ENCODE results near the gene LPIN2.

LPIN2 gene

GRCh38 chr18:3048820-3049349, 35.9 kb upstream of the LPIN2 start:
- Histone ChIP-seq H3K79me1 (replicated peaks; ENCODE audit: low read length, poor library complexity, severe bottlenecking) (no peaks in the 10 kb centered on the region), H2BK5ac (ENCODE audit: low read depth, low read length, poor library complexity, severe bottlenecking) (no peak overlapping the region), H3K9ac (ENCODE audit: low read length) (no peak overlapping the region), H3K4me3 (ENCODE audit: insufficient read depth in 1 of 2, low read depth in 1 of 2, low read length in 2 of 2) (no peak overlapping the region), H2AK5ac (ENCODE audit: low read length, severe bottlenecking) (no peak overlapping the region), H3K14ac (ENCODE audit: low read length in 2 of 2) (no peak overlapping the region), H2BK120ac (ENCODE audit: low read depth, low read length) (no peak overlapping the region), H3K4me2 (ENCODE audit: low read length, poor library complexity, severe bottlenecking) (no peak overlapping the region), H2AFZ (ENCODE audit: low read depth, low read length) (no peak overlapping the region), H3K4ac (ENCODE audit: low read depth in 1 of 2, low read length in 2 of 2) (no peak overlapping the region), H3K4me1 (ENCODE audit: control insufficient read depth, insufficient read depth, low read depth, low read length) (no peaks in the 10 kb centered on the region), H3K27ac (ENCODE audit: low read length, poor library complexity, severe bottlenecking) (no peak overlapping the region), H3K9me3 (ENCODE audit: control insufficient read depth, low read length) (no peaks in the 10 kb centered on the region), H3K23ac (ENCODE audit: low read length in 2 of 2) (no peak overlapping the region), H3K36me3 (ENCODE audit: control insufficient read depth in 1 of 2, insufficient read depth in 2 of 2, low read depth in 1 of 2, low read length in 2 of 2) (no peaks in the 10 kb centered on the region), H3K18ac (ENCODE audit: low read depth in 1 of 2, low read length in 2 of 2) (no peak overlapping the region), H4K91ac (ENCODE audit: low read length) (no peak overlapping the region), H4K8ac (ENCODE audit: low read length) (no peak overlapping the region), H2BK12ac (ENCODE audit: low read length in 2 of 2) (no peak overlapping the region), H3K27me3 (ENCODE audit: control insufficient read depth in 1 of 2, insufficient read depth in 1 of 2, low read length in 2 of 2) (no peaks in the 10 kb centered on the region), H2BK15ac (ENCODE audit: low read depth, poor library complexity, severe bottlenecking) (no peak overlapping the region)
- 100% methylated on average over 3 of the region's 3 CpGs for WGBS
- no peak for DNase-seq

GRCh38 chr18:3048121-3048520, 35.2 kb upstream of the LPIN2 start:
- no peak overlapping the region for H2AK5ac ChIP-seq (ENCODE audit: low read length, severe bottlenecking)
- no peak overlapping the region for H3K4ac ChIP-seq (ENCODE audit: low read depth in 1 of 2, low read length in 2 of 2)
- no peaks in the 10 kb centered on the region for H3K36me3 ChIP-seq (ENCODE audit: control insufficient read depth in 1 of 2, insufficient read depth in 2 of 2, low read depth in 1 of 2, low read length in 2 of 2)
- no peak for DNase-seq
- no peaks in the 10 kb centered on the region for H3K9me3 ChIP-seq (ENCODE audit: control insufficient read depth, low read length)
- no peaks in the 10 kb centered on the region for H3K27me3 ChIP-seq (ENCODE audit: control insufficient read depth in 1 of 2, insufficient read depth in 1 of 2, low read length in 2 of 2)
- H3K27ac ChIP-seq (ENCODE audit: low read length, poor library complexity, severe bottlenecking) = no peak overlapping the region
- no peak overlapping the region for H3K4me3 ChIP-seq (ENCODE audit: insufficient read depth in 1 of 2, low read depth in 1 of 2, low read length in 2 of 2)
- WGBS = 11% methylated on average over 5 of the region's 6 CpGs
- H2BK120ac ChIP-seq (ENCODE audit: low read depth, low read length) = no peak overlapping the region
- H3K4me1 ChIP-seq (ENCODE audit: control insufficient read depth, insufficient read depth, low read depth, low read length) = no peaks in the 10 kb centered on the region
- H4K8ac ChIP-seq (ENCODE audit: low read length) = peak overlapping the region; percentile 73
- H3K23ac ChIP-seq (ENCODE audit: low read length in 2 of 2) = no peak overlapping the region
- H2BK5ac ChIP-seq (ENCODE audit: low read depth, low read length, poor library complexity, severe bottlenecking) = no peak overlapping the region
- H2BK15ac ChIP-seq (ENCODE audit: low read depth, poor library complexity, severe bottlenecking) = no peak overlapping the region
- no peak overlapping the region for H3K14ac ChIP-seq (ENCODE audit: low read length in 2 of 2)
- no peak overlapping the region for H4K91ac ChIP-seq (ENCODE audit: low read length)
- H3K4me2 ChIP-seq (ENCODE audit: low read length, poor library complexity, severe bottlenecking) = no peak overlapping the region
- H2BK12ac ChIP-seq (ENCODE audit: low read length in 2 of 2) = no peak overlapping the region
- H3K9ac ChIP-seq (ENCODE audit: low read length) = no peak overlapping the region
- H2AFZ ChIP-seq (ENCODE audit: low read depth, low read length) = no peak overlapping the region
- H3K79me1 ChIP-seq (replicated peaks; ENCODE audit: low read length, poor library complexity, severe bottlenecking) = no peaks in the 10 kb centered on the region
- no peak overlapping the region for H3K18ac ChIP-seq (ENCODE audit: low read depth in 1 of 2, low read length in 2 of 2)

- no peaks in the 10 kb centered on the region for H3K9me3 ChIP-seq (ENCODE audit: control insufficient read depth, low read length)
- no peak overlapping the region for H2BK5ac ChIP-seq (ENCODE audit: low read depth, low read length, poor library complexity, severe bottlenecking)
- H3K23ac ChIP-seq (ENCODE audit: low read length in 2 of 2) = no peak overlapping the region
- peak overlapping the region in 1 of 2 experiments; percentile 37 for H3K18ac ChIP-seq (ENCODE audit: low read depth in 1 of 2, low read length in 2 of 2)
- no peak overlapping the region for H4K8ac ChIP-seq (ENCODE audit: low read length)
- H3K4me2 ChIP-seq (ENCODE audit: low read length, poor library complexity, severe bottlenecking) = no peak overlapping the region
- H3K4me1 ChIP-seq (ENCODE audit: control insufficient read depth, insufficient read depth, low read depth, low read length) = no peaks in the 10 kb centered on the region
- no peak overlapping the region for H3K27ac ChIP-seq (ENCODE audit: low read length, poor library complexity, severe bottlenecking)
- no peak for DNase-seq
- no peaks in the 10 kb centered on the region for H3K36me3 ChIP-seq (ENCODE audit: control insufficient read depth in 1 of 2, insufficient read depth in 2 of 2, low read depth in 1 of 2, low read length in 2 of 2)
- H3K4me3 ChIP-seq (ENCODE audit: insufficient read depth in 1 of 2, low read depth in 1 of 2, low read length in 2 of 2) = no peak overlapping the region
- no peak overlapping the region for H2BK12ac ChIP-seq (ENCODE audit: low read length in 2 of 2)
- peak overlapping the region; percentile 55 for H4K91ac ChIP-seq (ENCODE audit: low read length)
- no peak overlapping the region for H2BK120ac ChIP-seq (ENCODE audit: low read depth, low read length)
- 85% methylated on average over 3 of the region's 4 CpGs for WGBS
- H2BK15ac ChIP-seq (ENCODE audit: low read depth, poor library complexity, severe bottlenecking) = no peak overlapping the region
- no peak overlapping the region for H3K4ac ChIP-seq (ENCODE audit: low read depth in 1 of 2, low read length in 2 of 2)
- no peak overlapping the region for H3K9ac ChIP-seq (ENCODE audit: low read length)
- no peak overlapping the region for H2AK5ac ChIP-seq (ENCODE audit: low read length, severe bottlenecking)
- no peaks in the 10 kb centered on the region for H3K27me3 ChIP-seq (ENCODE audit: control insufficient read depth in 1 of 2, insufficient read depth in 1 of 2, low read length in 2 of 2)
- H3K14ac ChIP-seq (ENCODE audit: low read length in 2 of 2) = no peak overlapping the region
- H2AFZ ChIP-seq (ENCODE audit: low read depth, low read length) = no peak overlapping the region
- H3K79me1 ChIP-seq (replicated peaks; ENCODE audit: low read length, poor library complexity, severe bottlenecking) = no peaks in the 10 kb centered on the region
Measured at GRCh38 chr18:3046216-3046808, 33.4 kb upstream of the LPIN2 start.

- H3K9me3 ChIP-seq (ENCODE audit: control insufficient read depth, low read length) = no peaks in the 10 kb centered on the region
- peak overlapping the region in 1 of 2 experiments; percentile 8 for H2BK12ac ChIP-seq (ENCODE audit: low read length in 2 of 2)
- H3K23ac ChIP-seq (ENCODE audit: low read length in 2 of 2) = no peak overlapping the region
- H2BK120ac ChIP-seq (ENCODE audit: low read depth, low read length) = no peak overlapping the region
- no peak overlapping the region for H3K9ac ChIP-seq (ENCODE audit: low read length)
- no peak overlapping the region for H2AK5ac ChIP-seq (ENCODE audit: low read length, severe bottlenecking)
- H2BK15ac ChIP-seq (ENCODE audit: low read depth, poor library complexity, severe bottlenecking) = no peak overlapping the region
- H3K18ac ChIP-seq (ENCODE audit: low read depth in 1 of 2, low read length in 2 of 2) = peak overlapping the region in 1 of 2 experiments; percentile 17
- no peak overlapping the region for H3K27ac ChIP-seq (ENCODE audit: low read length, poor library complexity, severe bottlenecking)
- H3K4me1 ChIP-seq (ENCODE audit: control insufficient read depth, insufficient read depth, low read depth, low read length) = no peaks in the 10 kb centered on the region
- WGBS = 65% methylated on average over 7 of the region's 12 CpGs
- no peak overlapping the region for H3K4ac ChIP-seq (ENCODE audit: low read depth in 1 of 2, low read length in 2 of 2)
- H4K8ac ChIP-seq (ENCODE audit: low read length) = no peak overlapping the region
- H3K4me3 ChIP-seq (ENCODE audit: insufficient read depth in 1 of 2, low read depth in 1 of 2, low read length in 2 of 2) = no peak overlapping the region
- no peaks in the 10 kb centered on the region for H3K27me3 ChIP-seq (ENCODE audit: control insufficient read depth in 1 of 2, insufficient read depth in 1 of 2, low read length in 2 of 2)
- DNase-seq = no peak
- no peak overlapping the region for H3K4me2 ChIP-seq (ENCODE audit: low read length, poor library complexity, severe bottlenecking)
- H3K36me3 ChIP-seq (ENCODE audit: control insufficient read depth in 1 of 2, insufficient read depth in 2 of 2, low read depth in 1 of 2, low read length in 2 of 2) = no peaks in the 10 kb centered on the region
- no peak overlapping the region for H2BK5ac ChIP-seq (ENCODE audit: low read depth, low read length, poor library complexity, severe bottlenecking)
- no peak overlapping the region for H3K14ac ChIP-seq (ENCODE audit: low read length in 2 of 2)
- H4K91ac ChIP-seq (ENCODE audit: low read length) = peak overlapping the region; percentile 65
- no peaks in the 10 kb centered on the region for H3K79me1 ChIP-seq (replicated peaks; ENCODE audit: low read length, poor library complexity, severe bottlenecking)
- H2AFZ ChIP-seq (ENCODE audit: low read depth, low read length) = no peak overlapping the region
Measured at GRCh38 chr18:3044931-3045698, 32.2 kb upstream of the LPIN2 start.
